BLaER1 treated with 17β-estradiol and CSF1 and Interleukin-3, amounts not matched to agents 10 nM and 100 nM (cell line): Measurements from ENCODE around the gene MRPL32.

Experiments used
- H3K27ac ChIP-seq, 11 experiments: shearing (Covaris generic); formaldehyde crosslinking; 2 replicates each; pipeline ENCODE4 v1.8.1; 2022
- H3K27me3 ChIP-seq, 11 experiments: shearing (Covaris generic); formaldehyde crosslinking; 2 replicates each; pipeline ENCODE4 v1.8.1; 2022
- H3K36me3 ChIP-seq, 11 experiments: shearing (Covaris generic); formaldehyde crosslinking; 2 replicates each; pipeline ENCODE4 v1.8.1; 2022
- H3K4me1 ChIP-seq, 10 experiments: shearing (Covaris generic); formaldehyde crosslinking; 2 replicates each; pipeline ENCODE4 v1.8.1; 2022
- H3K4me2 ChIP-seq, 11 experiments: shearing (Covaris generic); formaldehyde crosslinking; 2 replicates each; pipeline ENCODE4 v1.8.1; 2022
- H3K4me3 ChIP-seq, 10 experiments: shearing (Covaris generic); formaldehyde crosslinking; 2 replicates each; pipeline ENCODE4 v1.8.1; 2022
- H3K9ac ChIP-seq, 11 experiments: shearing (Covaris generic); formaldehyde crosslinking; 2 replicates each; pipeline ENCODE4 v1.8.1; 2022
- H3K9me3 ChIP-seq, 11 experiments: shearing (Covaris generic); formaldehyde crosslinking; replicated peaks in 1 of 11; 2 replicates each; pipeline ENCODE4 v1.8.1; 2022
- H4K20me1 ChIP-seq, 11 experiments: shearing (Covaris generic); formaldehyde crosslinking; 2 replicates each; pipeline ENCODE4 v1.8.1; 2022
- Cebpa-rat ChIP-seq, 11 experiments: shearing (Covaris generic); IDR thresholded peaks; 2 replicates each; pipeline ENCODE4 v1.8.1; 2022

Gene MRPL32

GRCh38 chr7:42946627-42946950, 14.4 kb downstream of the MRPL32 start:
- no peak for TF ChIP-seq Cebpa-rat (IDR thresholded peaks at IDR 0.05)
- H4K20me1 ChIP-seq: 0 out of 22 replicates have a peak, but pooled peaks cover 0 to 2% (median 0%) of the 10 kb centered on the region in 11 experiments
- H3K27me3 ChIP-seq: no peaks in the 10 kb centered on the region
- peaks cover 0 to 6% (median 0%) of the 10 kb centered on the region in 11 experiments; a peak in 2 of 22 replicates for H3K9me3 ChIP-seq
- no peak overlapping the region for H3K27ac ChIP-seq
- no peak overlapping the region for H3K9ac ChIP-seq
- no peak overlapping the region for H3K4me3 ChIP-seq
- no peaks in the 10 kb centered on the region for H3K36me3 ChIP-seq
- peak overlapping the region in 6 of 11 experiments; percentile 65 to 78 (median 74); a peak in 10 of 22 replicates for H3K4me2 ChIP-seq
- peaks cover 8 to 24% (median 17%) of the 10 kb centered on the region in 10 experiments; a peak in 17 of 20 replicates for H3K4me1 ChIP-seq

GRCh38 chr7:42947521-42947920, 15.3 kb downstream of the MRPL32 start:
- no peak overlapping the region for H3K4me2 ChIP-seq
- H3K9ac ChIP-seq: no peak overlapping the region
- no peak overlapping the region for H3K4me3 ChIP-seq
- no peaks in the 10 kb centered on the region for H4K20me1 ChIP-seq
- H3K4me1 ChIP-seq: peaks cover 8 to 24% (median 17%) of the 10 kb centered on the region in 10 experiments; a peak in 17 of 20 replicates
- H3K27ac ChIP-seq: no peak overlapping the region
- H3K27me3 ChIP-seq: no peaks in the 10 kb centered on the region
- TF ChIP-seq Cebpa-rat (IDR thresholded peaks at IDR 0.05): no peak
- peaks cover 0 to 6% (median 0%) of the 10 kb centered on the region in 11 experiments; a peak in 2 of 22 replicates for H3K9me3 ChIP-seq
- H3K36me3 ChIP-seq: no peaks in the 10 kb centered on the region

- Histone ChIP-seq H3K36me3 (no peaks in the 10 kb centered on the region), H3K27ac (no peak overlapping the region), H3K4me1 (peaks cover 8 to 23% (median 11%) of the 10 kb centered on the region in 10 experiments; a peak in 17 of 20 replicates), H3K9me3 (peaks cover 0 to 18% (median 9%) of the 10 kb centered on the region in 11 experiments; a peak in 17 of 22 replicates), H3K4me3 (no peak overlapping the region), H4K20me1 (no peaks in the 10 kb centered on the region), H3K27me3 (no peaks in the 10 kb centered on the region), H3K9ac (no peak overlapping the region), H3K4me2 (no peak overlapping the region)
- TF ChIP-seq Cebpa-rat (IDR thresholded peaks at IDR 0.05): no peak
These were observed 18.2 kb downstream of the MRPL32 start for GRCh38 chr7:42950417-42950816.

GRCh38 chr7:42952328-42952727, 20.2 kb downstream of the MRPL32 start:
- peaks cover 18 to 37% (median 28%) of the 10 kb centered on the region in 11 experiments for H3K9me3 ChIP-seq
- peaks cover 0 to 8% (median 0%) of the 10 kb centered on the region in 10 experiments; a peak in 1 of 20 replicates for H3K4me1 ChIP-seq
- no peak overlapping the region for H3K9ac ChIP-seq
- H3K27ac ChIP-seq: no peak overlapping the region
- peaks cover 0 to 3% (median 0%) of the 10 kb centered on the region in 11 experiments; a peak in 2 of 22 replicates for H3K36me3 ChIP-seq
- TF ChIP-seq Cebpa-rat (IDR thresholded peaks at IDR 0.05): no peak
- no peak overlapping the region for H3K4me3 ChIP-seq
- no peaks in the 10 kb centered on the region for H3K27me3 ChIP-seq
- H3K4me2 ChIP-seq: no peak overlapping the region
- H4K20me1 ChIP-seq: no peaks in the 10 kb centered on the region

GRCh38 chr7:42953994-42954393, 21.8 kb downstream of the MRPL32 start:
- H3K36me3 ChIP-seq: peaks cover 0 to 3% (median 0%) of the 10 kb centered on the region in 11 experiments; a peak in 2 of 22 replicates
- no peak overlapping the region for H3K4me3 ChIP-seq
- no peaks in the 10 kb centered on the region for H3K27me3 ChIP-seq
- H4K20me1 ChIP-seq: no peaks in the 10 kb centered on the region
- H3K27ac ChIP-seq: no peak overlapping the region
- H3K4me2 ChIP-seq: no peak overlapping the region
- no peak overlapping the region for H3K9ac ChIP-seq
- H3K9me3 ChIP-seq: peaks cover 26 to 42% (median 34%) of the 10 kb centered on the region in 11 experiments
- TF ChIP-seq Cebpa-rat (IDR thresholded peaks at IDR 0.05): no peak
- peaks cover 0 to 8% (median 0%) of the 10 kb centered on the region in 10 experiments; a peak in 1 of 20 replicates for H3K4me1 ChIP-seq

- Histone ChIP-seq H3K4me1 (peaks cover 0 to 8% (median 0%) of the 10 kb centered on the region in 10 experiments; a peak in 2 of 20 replicates), H3K4me3 (no peak overlapping the region), H3K27me3 (no peaks in the 10 kb centered on the region), H3K36me3 (peaks cover 0 to 3% (median 0%) of the 10 kb centered on the region in 11 experiments; a peak in 2 of 22 replicates), H4K20me1 (no peaks in the 10 kb centered on the region), H3K4me2 (no peak overlapping the region), H3K9ac (no peak overlapping the region), H3K9me3 (peaks cover 33 to 54% (median 47%) of the 10 kb centered on the region in 11 experiments), H3K27ac (no peak overlapping the region)
- no peak for TF ChIP-seq Cebpa-rat (IDR thresholded peaks at IDR 0.05)
These were observed 23.9 kb downstream of the MRPL32 start for GRCh38 chr7:42956062-42956461.

- no peak for TF ChIP-seq Cebpa-rat (IDR thresholded peaks at IDR 0.05)
- Histone ChIP-seq H3K4me3 (no peak overlapping the region), H3K9me3 (peaks cover 33 to 54% (median 46%) of the 10 kb centered on the region in 11 experiments), H3K4me1 (no peaks in the 10 kb centered on the region; a peak in 1 of 20 replicates), H3K4me2 (no peak overlapping the region), H3K27me3 (no peaks in the 10 kb centered on the region), H4K20me1 (no peaks in the 10 kb centered on the region), H3K9ac (no peak overlapping the region), H3K27ac (no peak overlapping the region), H3K36me3 (peaks cover 0 to 3% (median 0%) of the 10 kb centered on the region in 11 experiments; a peak in 2 of 22 replicates)
These were observed 27.4 kb downstream of the MRPL32 start for GRCh38 chr7:42959549-42959948.

- no peaks in the 10 kb centered on the region; a peak in 1 of 20 replicates for H3K4me1 ChIP-seq
- no peak overlapping the region for H3K27ac ChIP-seq
- H3K36me3 ChIP-seq: peaks cover 0 to 3% (median 0%) of the 10 kb centered on the region in 11 experiments; a peak in 2 of 22 replicates
- H3K4me3 ChIP-seq: no peak overlapping the region
- no peaks in the 10 kb centered on the region for H4K20me1 ChIP-seq
- H3K9ac ChIP-seq: no peak overlapping the region
- no peak for TF ChIP-seq Cebpa-rat (IDR thresholded peaks at IDR 0.05)
- H3K4me2 ChIP-seq: peak overlapping the region in 1 of 11 experiments; percentile 8; a peak in 1 of 22 replicates
- H3K27me3 ChIP-seq: no peaks in the 10 kb centered on the region
- H3K9me3 ChIP-seq: peaks cover 29 to 42% (median 34%) of the 10 kb centered on the region in 11 experiments
These were observed 28.6 kb downstream of the MRPL32 start for GRCh38 chr7:42960762-42961161.

GRCh38 chr7:42961170-42961569, 29.0 kb downstream of the MRPL32 start:
- no peak overlapping the region for H3K9ac ChIP-seq
- H4K20me1 ChIP-seq: no peaks in the 10 kb centered on the region
- H3K9me3 ChIP-seq: peaks cover 25 to 38% (median 30%) of the 10 kb centered on the region in 11 experiments
- no peak overlapping the region for H3K4me3 ChIP-seq
- H3K27me3 ChIP-seq: no peaks in the 10 kb centered on the region
- no peaks in the 10 kb centered on the region; a peak in 1 of 20 replicates for H3K4me1 ChIP-seq
- no peak overlapping the region for H3K4me2 ChIP-seq
- no peak for TF ChIP-seq Cebpa-rat (IDR thresholded peaks at IDR 0.05)
- no peak overlapping the region for H3K27ac ChIP-seq
- peaks cover 0 to 3% (median 0%) of the 10 kb centered on the region in 11 experiments; a peak in 2 of 22 replicates for H3K36me3 ChIP-seq

- peaks cover 0 to 11% (median 6%) of the 10 kb centered on the region in 10 experiments; a peak in 12 of 20 replicates for H3K4me1 ChIP-seq
- no peaks in the 10 kb centered on the region for H3K36me3 ChIP-seq
- no peak overlapping the region for H3K4me2 ChIP-seq
- peaks cover 6 to 16% (median 9%) of the 10 kb centered on the region in 11 experiments; a peak in 16 of 22 replicates for H3K9me3 ChIP-seq
- H3K27me3 ChIP-seq: no peaks in the 10 kb centered on the region
- H3K4me3 ChIP-seq: no peak overlapping the region
- H3K9ac ChIP-seq: no peak overlapping the region
- H4K20me1 ChIP-seq: no peaks in the 10 kb centered on the region
- no peak for TF ChIP-seq Cebpa-rat (IDR thresholded peaks at IDR 0.05)
- H3K27ac ChIP-seq: no peak overlapping the region
These were observed 32.1 kb downstream of the MRPL32 start for GRCh38 chr7:42964293-42964692.
